Peyer's patch (tissue), 4 donors: ENCODE measurements around the gene GTF2IRD2.
"Not testable (repeated sequence)": the region's sequence is repeated elsewhere in the genome, so short reads cannot be mapped to it uniquely, and the experiment has no call there.

Source experiments
- CTCF ChIP-seq, 6 experiments: fragments of 450-650 bp in 4 of 6; fragments of 200-600 bp in 2 of 6; sonication (generic) in 1 of 6; IDR thresholded peaks; one replicate each; pipeline ENCODE4 v1.5.1; 2017 to 2019; ENCODE audit warnings: antibody characterized with exemption in 6 of 6, mild to moderate bottlenecking in 3 of 6, moderate library complexity in 1 of 6
- POLR2A ChIP-seq, 2 donors: fragments of 450-650 bp; IDR thresholded peaks; one replicate each; pipeline ENCODE4 v1.5.1; 2017; ENCODE audit warnings: antibody characterized with exemption in 2 of 2, mild to moderate bottlenecking in 2 of 2, moderate library complexity in 2 of 2

GRCh38 chr7:74766991-74767390 is 84.4 kb downstream of the GTF2IRD2 start:
- TF ChIP-seq CTCF, POLR2A (IDR thresholded peaks at IDR 0.05): not testable (repeated sequence)
